ENCODE measurements around the gene NR3C1.

Gene NR3C1

GRCh38 chr5:143304836-143305475 is 98.5 kb downstream of the NR3C1 start:
- H3K36me3 Mint-ChIP-seq (ENCODE audit: low read depth): peaks cover 85% of the 10 kb centered on the region
- peaks cover 10% of the 10 kb centered on the region for H3K4me1 Mint-ChIP-seq (ENCODE audit: low read depth)
- intact Hi-C loops (cut with micrococcal nuclease): no loop called here
- no peaks in the 10 kb centered on the region for H3K27me3 Mint-ChIP-seq
- no peak overlapping the region for H3K4me3 Mint-ChIP-seq
- peaks cover 14% of the 10 kb centered on the region for H3K9me3 Mint-ChIP-seq
- no peak overlapping the region for H3K27ac Mint-ChIP-seq

DNA sequence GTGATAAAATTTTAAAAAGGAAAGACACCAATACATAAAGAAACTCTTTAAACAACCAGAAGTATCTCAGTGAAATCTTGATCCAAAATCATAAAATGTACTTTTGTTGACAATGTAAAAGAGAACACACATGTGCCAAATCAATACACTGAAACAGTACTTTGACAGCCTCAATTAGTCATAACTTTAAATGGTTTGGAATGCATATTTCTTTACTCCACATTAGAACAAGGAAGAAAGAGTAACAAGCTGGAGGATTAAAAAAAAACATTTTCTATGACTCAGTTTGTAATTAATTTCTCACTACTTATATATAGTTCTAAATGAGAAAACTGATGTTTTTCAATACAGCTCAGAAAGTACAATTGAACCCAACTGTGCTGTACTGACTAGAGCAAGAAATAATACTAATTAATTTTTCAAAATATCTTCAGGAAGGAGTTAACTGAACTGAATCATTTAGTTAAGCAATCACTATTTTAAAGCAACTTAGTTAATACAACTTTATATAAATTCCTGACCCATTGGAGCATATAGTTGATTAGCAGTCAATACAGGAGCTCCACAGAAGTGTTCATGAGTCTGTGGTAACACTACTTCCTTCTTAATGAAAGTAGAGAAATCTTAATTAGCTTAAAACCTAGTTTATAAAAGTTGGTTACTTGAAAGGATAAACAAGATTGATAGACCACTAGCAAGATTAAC is 101.0 kb downstream of the NR3C1 start:
- Mint-ChIP-seq H3K36me3 (ENCODE audit: low read depth) (peaks cover 84% of the 10 kb centered on the region), H3K4me1 (ENCODE audit: low read depth) (peaks cover 15% of the 10 kb centered on the region), H3K9me3 (peaks cover 14% of the 10 kb centered on the region), H3K27me3 (no peaks in the 10 kb centered on the region), H3K4me3 (no peak overlapping the region), H3K27ac (no peak overlapping the region)
- intact Hi-C loops (cut with micrococcal nuclease): no loop called here

GRCh38 chr5:143297756-143298155 is 105.7 kb downstream of the NR3C1 start:
- intact Hi-C loops (cut with micrococcal nuclease): no loop called here
- Mint-ChIP-seq H3K27ac (peak overlapping the region; percentile 4), H3K36me3 (ENCODE audit: low read depth) (peaks cover 71% of the 10 kb centered on the region), H3K9me3 (no peaks in the 10 kb centered on the region), H3K27me3 (no peaks in the 10 kb centered on the region), H3K4me1 (ENCODE audit: low read depth) (peaks cover 8% of the 10 kb centered on the region), H3K4me3 (no peak overlapping the region)

- intact Hi-C loops (cut with micrococcal nuclease): no loop called here
- Mint-ChIP-seq H3K9me3 (no peaks in the 10 kb centered on the region), H3K27ac (no peak overlapping the region), H3K4me1 (ENCODE audit: low read depth) (peaks cover 16% of the 10 kb centered on the region), H3K27me3 (no peaks in the 10 kb centered on the region), H3K4me3 (no peak overlapping the region), H3K36me3 (ENCODE audit: low read depth) (peaks cover 55% of the 10 kb centered on the region)
These were observed 113.4 kb downstream of the NR3C1 start for GRCh38 chr5:143290125-143290524.

DNA sequence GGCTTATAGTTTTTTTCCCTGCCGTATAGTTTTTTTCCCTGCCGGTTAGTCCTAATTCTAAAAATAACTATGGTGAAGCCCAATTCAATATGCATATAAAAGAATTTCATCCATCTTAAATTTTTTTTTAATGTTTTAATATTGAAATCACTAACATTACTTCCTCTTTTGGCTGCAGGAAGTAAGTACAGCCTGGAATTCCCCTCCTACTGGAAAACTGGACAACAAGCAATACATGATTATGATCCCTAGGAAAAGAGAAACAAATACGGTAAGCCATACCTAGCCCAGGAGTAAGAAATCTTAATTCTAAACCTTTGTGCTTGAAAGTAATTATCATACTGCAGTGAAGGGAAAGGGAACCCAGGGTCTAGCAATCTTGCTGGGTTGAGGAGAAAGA is 119.0 kb downstream of the NR3C1 start:
- peaks cover 41% of the 10 kb centered on the region for H3K36me3 Mint-ChIP-seq (ENCODE audit: low read depth)

DNA sequence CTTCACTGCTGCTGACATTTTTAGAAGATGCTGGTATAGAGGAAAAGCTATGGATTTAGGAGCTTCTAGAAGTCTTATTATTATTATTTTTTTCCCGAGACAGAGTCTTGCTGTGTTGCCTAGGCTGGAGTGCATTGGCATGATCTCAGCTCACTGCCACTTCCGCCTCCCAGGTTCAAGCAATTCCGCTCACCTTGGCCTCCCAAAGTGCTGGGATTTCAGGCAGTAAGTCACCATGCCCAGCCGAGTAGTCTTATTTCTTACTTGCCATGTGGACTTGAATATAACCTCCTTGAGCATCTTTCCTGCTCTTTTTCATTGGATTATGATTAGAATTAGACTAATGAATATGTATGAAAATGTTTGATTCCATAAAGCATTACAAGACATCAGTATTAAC is 119.5 kb downstream of the NR3C1 start:
- intact Hi-C loops (cut with micrococcal nuclease): loop anchor here (10.0 kb wide), 2 partner anchors 111 to 269 kb away; no protein-coding TSS in a partner anchor
- no peaks in the 10 kb centered on the region for H3K27me3 Mint-ChIP-seq
- no peak overlapping the region for H3K27ac Mint-ChIP-seq
- no peak overlapping the region for H3K4me3 Mint-ChIP-seq
- H3K9me3 Mint-ChIP-seq: no peaks in the 10 kb centered on the region
- H3K4me1 Mint-ChIP-seq (ENCODE audit: low read depth): peaks cover 16% of the 10 kb centered on the region
- peaks cover 46% of the 10 kb centered on the region for H3K36me3 Mint-ChIP-seq (ENCODE audit: low read depth)

More for the DNA sequence above, 119.0 kb downstream of the NR3C1 start:
- Mint-ChIP-seq H3K4me3 (no peak overlapping the region), H3K27ac (peak overlapping the region; percentile 50), H3K9me3 (no peaks in the 10 kb centered on the region), H3K4me1 (ENCODE audit: low read depth) (peaks cover 18% of the 10 kb centered on the region), H3K27me3 (no peaks in the 10 kb centered on the region)
- intact Hi-C loops (cut with micrococcal nuclease): loop anchor here (10.0 kb wide), 2 partner anchors 110 to 270 kb away; no protein-coding TSS in a partner anchor

GRCh38 chr5:143281226-143281625 is 122.3 kb downstream of the NR3C1 start:
- Mint-ChIP-seq H3K4me1 (ENCODE audit: low read depth) (peaks cover 13% of the 10 kb centered on the region), H3K27me3 (no peaks in the 10 kb centered on the region), H3K36me3 (ENCODE audit: low read depth) (peaks cover 38% of the 10 kb centered on the region), H3K27ac (no peak overlapping the region), H3K9me3 (no peaks in the 10 kb centered on the region), H3K4me3 (no peak overlapping the region)
- intact Hi-C loops (cut with micrococcal nuclease): loop anchor here (10.0 kb wide), 2 partner anchors 114 to 266 kb away; no protein-coding TSS in a partner anchor

DNA sequence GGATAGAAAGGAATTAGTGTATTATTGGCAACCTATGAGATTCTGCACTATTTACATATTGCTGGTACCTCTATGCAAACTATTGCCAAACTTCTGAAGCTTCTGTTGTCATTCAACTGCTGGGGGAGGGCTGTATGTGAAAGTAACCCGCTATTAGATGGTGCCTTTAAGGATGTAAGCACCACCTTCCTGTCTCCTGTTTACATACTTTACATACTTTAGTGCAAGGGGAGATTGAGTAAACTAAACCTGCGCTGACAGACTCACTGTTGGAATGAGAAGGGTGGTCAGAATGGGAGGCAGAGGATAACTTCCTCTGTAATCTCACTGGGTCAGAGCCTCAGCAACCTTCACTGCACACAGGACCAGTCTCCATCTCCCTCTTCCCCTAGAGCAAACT is 123.8 kb downstream of the NR3C1 start:
- H3K4me3 Mint-ChIP-seq: no peak overlapping the region
- H3K27ac Mint-ChIP-seq: no peak overlapping the region
- H3K9me3 Mint-ChIP-seq: no peaks in the 10 kb centered on the region
- intact Hi-C loops (cut with micrococcal nuclease): loop anchor here (10.0 kb wide), 2 partner anchors 115 to 265 kb away; no protein-coding TSS in a partner anchor
- H3K4me1 Mint-ChIP-seq (ENCODE audit: low read depth): peaks cover 9% of the 10 kb centered on the region
- no peaks in the 10 kb centered on the region for H3K27me3 Mint-ChIP-seq
- H3K36me3 Mint-ChIP-seq (ENCODE audit: low read depth): peaks cover 43% of the 10 kb centered on the region

- Mint-ChIP-seq H3K27me3 (no peaks in the 10 kb centered on the region), H3K36me3 (ENCODE audit: low read depth) (peaks cover 32% of the 10 kb centered on the region), H3K4me1 (ENCODE audit: low read depth) (peaks cover 6% of the 10 kb centered on the region), H3K9me3 (no peaks in the 10 kb centered on the region), H3K4me3 (no peak overlapping the region), H3K27ac (no peak overlapping the region)
- intact Hi-C loops (cut with micrococcal nuclease): no loop called here
These were observed 126.0 kb downstream of the NR3C1 start for GRCh38 chr5:143277536-143277935.

GRCh38 chr5:143275512-143276363 is 127.7 kb downstream of the NR3C1 start:
- H3K9me3 Mint-ChIP-seq: no peaks in the 10 kb centered on the region
- H3K4me3 Mint-ChIP-seq: no peak overlapping the region
- H3K4me1 Mint-ChIP-seq (ENCODE audit: low read depth): peaks cover 6% of the 10 kb centered on the region
- no peaks in the 10 kb centered on the region for H3K27me3 Mint-ChIP-seq
- peaks cover 31% of the 10 kb centered on the region for H3K36me3 Mint-ChIP-seq (ENCODE audit: low read depth)
- intact Hi-C loops (cut with micrococcal nuclease): no loop called here
- H3K27ac Mint-ChIP-seq: no peak overlapping the region

DNA sequence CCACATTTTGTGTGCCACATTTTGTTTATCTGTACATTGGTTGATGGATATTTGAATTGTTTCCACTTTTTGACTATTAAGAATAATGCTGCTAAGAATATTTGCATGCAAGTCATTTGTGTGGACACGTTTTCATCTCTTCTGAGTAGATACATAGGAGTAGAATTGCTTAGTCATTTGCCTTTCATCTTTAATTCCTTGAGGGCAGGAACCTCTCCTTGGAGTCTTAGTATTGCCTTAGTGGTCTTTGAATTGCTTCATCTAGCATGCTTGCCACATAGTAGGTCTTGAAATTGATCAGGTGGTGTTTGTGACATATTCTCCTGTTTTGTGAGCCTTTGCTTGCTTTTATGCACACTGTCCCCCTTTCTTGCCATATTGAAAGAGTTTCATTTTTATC is 128.5 kb downstream of the NR3C1 start:
- H3K4me3 Mint-ChIP-seq: no peak overlapping the region
- no peaks in the 10 kb centered on the region for H3K27me3 Mint-ChIP-seq
- H3K27ac Mint-ChIP-seq: no peak overlapping the region
- peaks cover 6% of the 10 kb centered on the region for H3K4me1 Mint-ChIP-seq (ENCODE audit: low read depth)
- H3K9me3 Mint-ChIP-seq: peaks cover 3% of the 10 kb centered on the region
- peaks cover 23% of the 10 kb centered on the region for H3K36me3 Mint-ChIP-seq (ENCODE audit: low read depth)
- intact Hi-C loops (cut with micrococcal nuclease): no loop called here

DNA sequence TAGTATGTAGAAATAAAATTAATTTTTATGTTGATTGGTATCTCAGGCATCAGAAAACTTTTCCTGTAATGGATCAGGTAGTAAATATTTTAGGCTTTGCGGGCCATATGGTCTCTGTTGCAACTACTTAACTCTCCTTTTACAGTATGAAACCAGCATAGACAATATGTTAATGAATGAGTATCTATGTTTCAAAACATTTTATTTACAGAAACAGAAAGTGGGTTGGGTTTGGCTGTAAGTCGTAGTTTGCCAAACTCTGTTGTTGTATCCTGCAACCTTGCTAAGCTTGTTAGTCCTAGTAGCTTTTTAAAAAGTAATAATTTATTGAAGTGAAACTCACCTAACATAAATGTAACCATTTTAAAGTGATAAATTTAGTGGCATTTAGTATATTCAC is 132.1 kb downstream of the NR3C1 start:
- Mint-ChIP-seq H3K36me3 (ENCODE audit: low read depth) (peaks cover 5% of the 10 kb centered on the region), H3K27me3 (no peaks in the 10 kb centered on the region), H3K27ac (no peak overlapping the region), H3K4me1 (ENCODE audit: low read depth) (peaks cover 6% of the 10 kb centered on the region), H3K9me3 (peaks cover 35% of the 10 kb centered on the region), H3K4me3 (no peak overlapping the region)
- intact Hi-C loops (cut with micrococcal nuclease): no loop called here

DNA sequence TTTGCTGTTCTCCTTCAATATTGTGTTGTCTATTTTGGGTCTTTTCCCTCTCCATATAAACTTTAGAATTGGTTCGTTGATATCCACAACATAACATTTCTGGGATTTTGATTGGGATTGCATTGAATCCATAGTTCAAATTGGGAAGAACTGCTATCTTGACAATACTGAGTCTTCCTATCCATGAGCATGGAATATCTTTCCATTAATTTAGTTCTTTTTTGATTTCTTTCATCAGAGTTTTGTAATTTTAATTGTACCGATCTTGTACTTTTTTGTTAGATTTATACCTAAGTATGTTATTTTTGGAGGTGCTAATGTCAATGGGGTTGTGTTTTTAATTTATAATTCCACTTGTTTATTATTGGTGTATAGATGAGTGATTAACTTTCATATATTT is 135.1 kb downstream of the NR3C1 start:
- no peaks in the 10 kb centered on the region for H3K36me3 Mint-ChIP-seq (ENCODE audit: low read depth)
- no peaks in the 10 kb centered on the region for H3K4me1 Mint-ChIP-seq (ENCODE audit: low read depth)
- H3K27ac Mint-ChIP-seq: no peak overlapping the region
- intact Hi-C loops (cut with micrococcal nuclease): no loop called here
- peaks cover 35% of the 10 kb centered on the region for H3K9me3 Mint-ChIP-seq
- no peak overlapping the region for H3K4me3 Mint-ChIP-seq
- H3K27me3 Mint-ChIP-seq: no peaks in the 10 kb centered on the region

GRCh38 chr5:143267186-143267585 is 136.3 kb downstream of the NR3C1 start:
- H3K27me3 Mint-ChIP-seq: no peaks in the 10 kb centered on the region
- intact Hi-C loops (cut with micrococcal nuclease): no loop called here
- H3K27ac Mint-ChIP-seq: no peak overlapping the region
- no peak overlapping the region for H3K4me3 Mint-ChIP-seq
- H3K9me3 Mint-ChIP-seq: peaks cover 35% of the 10 kb centered on the region
- H3K4me1 Mint-ChIP-seq (ENCODE audit: low read depth): peaks cover under 1% of the 10 kb centered on the region
- H3K36me3 Mint-ChIP-seq (ENCODE audit: low read depth): no peaks in the 10 kb centered on the region
